ENCODE results near the gene HOXB13. TPM values are rescaled to one million over a fixed set of nuclear protein-coding genes. Genes with fewer than 3 reads are reported as not detected.
A peak's percentile ranks its signal among the peaks of the same experiment; 100 is the strongest.

HOXB13 gene
- total and polyA plus RNA-seq, 8 donors, result 0.15 to 0.29 TPM; not detected in 6

DNA sequence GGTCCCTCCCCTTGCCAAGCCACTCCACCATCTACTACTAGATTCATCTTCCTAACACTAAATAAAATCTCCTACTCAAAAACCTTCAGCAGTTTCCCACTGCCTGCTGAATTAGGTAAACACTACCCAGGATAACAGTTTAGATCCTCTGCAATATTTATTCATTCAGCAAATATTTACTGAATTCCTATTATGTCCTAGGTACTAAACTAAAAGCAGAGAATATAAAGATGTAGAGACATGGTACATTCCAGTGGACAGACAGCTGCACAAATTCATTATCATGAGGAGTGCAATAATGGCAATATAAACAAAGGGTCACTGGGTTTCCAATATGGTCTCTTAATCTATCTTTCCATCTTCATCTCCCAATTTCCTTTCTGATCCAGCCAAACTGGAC is 30.7 kb upstream of the HOXB13 start:
- TF ChIP-seq EP300 (IDR thresholded peaks at IDR 0.05) (no peak), POLR2AphosphoS5 (IDR thresholded peaks at IDR 0.05) (no peak), POLR2A (IDR thresholded peaks at IDR 0.05) (no peak)
- TF ChIP-seq, protein P1, sequence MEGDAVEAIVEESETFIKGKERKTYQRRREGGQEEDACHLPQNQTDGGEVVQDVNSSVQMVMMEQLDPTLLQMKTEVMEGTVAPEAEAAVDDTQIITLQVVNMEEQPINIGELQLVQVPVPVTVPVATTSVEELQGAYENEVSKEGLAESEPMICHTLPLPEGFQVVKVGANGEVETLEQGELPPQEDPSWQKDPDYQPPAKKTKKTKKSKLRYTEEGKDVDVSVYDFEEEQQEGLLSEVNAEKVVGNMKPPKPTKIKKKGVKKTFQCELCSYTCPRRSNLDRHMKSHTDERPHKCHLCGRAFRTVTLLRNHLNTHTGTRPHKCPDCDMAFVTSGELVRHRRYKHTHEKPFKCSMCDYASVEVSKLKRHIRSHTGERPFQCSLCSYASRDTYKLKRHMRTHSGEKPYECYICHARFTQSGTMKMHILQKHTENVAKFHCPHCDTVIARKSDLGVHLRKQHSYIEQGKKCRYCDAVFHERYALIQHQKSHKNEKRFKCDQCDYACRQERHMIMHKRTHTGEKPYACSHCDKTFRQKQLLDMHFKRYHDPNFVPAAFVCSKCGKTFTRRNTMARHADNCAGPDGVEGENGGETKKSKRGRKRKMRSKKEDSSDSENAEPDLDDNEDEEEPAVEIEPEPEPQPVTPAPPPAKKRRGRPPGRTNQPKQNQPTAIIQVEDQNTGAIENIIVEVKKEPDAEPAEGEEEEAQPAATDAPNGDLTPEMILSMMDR (IDR thresholded peaks at IDR 0.05), result no peak
- intact Hi-C loops (cut with DNase I; ENCODE audit: low total_unique reads), result no loop called here
- H3K27me3 ChIP-seq, result peaks cover 17 to 100% (median 29%) of the 10 kb centered on the region in 3 donors

DNA sequence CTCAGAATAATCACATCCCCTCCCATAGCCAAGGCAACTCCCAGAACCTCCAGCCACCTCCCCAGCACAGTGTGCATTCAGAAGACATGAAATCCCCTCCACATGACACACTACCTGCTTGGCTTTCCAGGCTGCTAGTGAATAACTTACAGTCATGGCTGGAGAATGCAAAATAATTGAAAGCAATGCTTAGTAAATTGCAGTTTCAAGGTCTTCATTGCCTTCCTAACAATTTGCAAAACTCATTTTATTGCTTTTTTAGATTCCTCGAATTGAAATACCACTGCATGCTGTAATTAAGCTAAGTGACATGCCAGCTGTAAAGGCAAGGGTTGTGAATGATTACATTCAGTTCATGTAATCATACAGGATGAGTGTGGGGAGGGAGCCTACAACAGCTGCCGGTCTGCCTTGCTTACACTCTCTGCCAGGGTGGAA is 29.0 kb upstream of the HOXB13 start:
- Histone ChIP-seq H3K4me1 (peaks cover 4 to 39% (median 18%) of the 10 kb centered on the region in 4 donors), H3K27me3 (peaks cover 33 to 100% (median 43%) of the 10 kb centered on the region in 3 donors), H3K27ac (peak overlapping the region in 1 of 5 donors; percentile 52), H3K36me3 (no peaks in the 10 kb centered on the region), H3K9me3 (no peaks in the 10 kb centered on the region), H3K4me3 (no peak overlapping the region)
- 17 to 48% (median 38%) methylated on average over 2 of the region's 2 CpGs for WGBS, 5 donors
- DNase-seq, result no peak
- intact Hi-C loops (cut with DNase I; ENCODE audit: low total_unique reads), result no loop called here
- TF ChIP-seq POLR2A (IDR thresholded peaks at IDR 0.05), result no peak
- TF ChIP-seq, protein P1 (IDR thresholded peaks at IDR 0.05), result no peak
- no peak for TF ChIP-seq POLR2AphosphoS5 (IDR thresholded peaks at IDR 0.05)
- TF ChIP-seq EP300 (IDR thresholded peaks at IDR 0.05), result no peak

More for the DNA sequence above, 30.7 kb upstream of the HOXB13 start:
- Histone ChIP-seq H3K4me1 (peaks cover 4 to 22% (median 14%) of the 10 kb centered on the region in 4 donors), H3K36me3 (no peaks in the 10 kb centered on the region), H3K27ac (no peak overlapping the region), H3K4me3 (no peak overlapping the region), H3K9me3 (no peaks in the 10 kb centered on the region)
- no peak for DNase-seq

DNA sequence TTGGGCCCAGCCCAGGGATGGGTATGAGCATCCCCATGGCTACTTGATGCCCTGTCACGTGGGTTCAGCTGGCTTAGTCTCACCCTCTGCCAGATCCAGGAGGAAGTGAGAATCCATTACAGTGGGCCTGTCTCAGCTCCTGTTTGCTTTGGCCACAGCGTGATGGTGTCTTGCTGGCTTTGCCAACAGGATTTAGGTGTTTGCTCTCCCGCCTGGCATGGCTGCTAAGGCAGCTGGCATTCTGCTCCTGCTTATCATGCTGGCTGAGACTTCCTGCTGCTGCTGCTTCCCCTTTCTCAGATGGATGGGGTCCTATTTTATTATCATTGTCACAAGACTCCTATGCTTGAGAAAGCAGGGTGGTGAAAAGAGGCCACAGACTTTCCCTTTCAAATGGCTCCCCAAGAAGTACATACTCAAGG is 28.3 kb upstream of the HOXB13 start:
- intact Hi-C loops (cut with DNase I; ENCODE audit: low total_unique reads), result no loop called here
- H3K27me3 ChIP-seq, result peaks cover 38 to 100% (median 50%) of the 10 kb centered on the region in 3 donors
- 14 to 29% (median 23%) methylated on average over 3 of the region's 3 CpGs for WGBS, 5 donors
- H3K4me1 ChIP-seq, result peaks cover 4 to 41% (median 20%) of the 10 kb centered on the region in 4 donors
- TF ChIP-seq, protein P1 (IDR thresholded peaks at IDR 0.05), result no peak
- TF ChIP-seq POLR2AphosphoS5 (IDR thresholded peaks at IDR 0.05) (no peak), POLR2A (IDR thresholded peaks at IDR 0.05) (no peak), EP300 (IDR thresholded peaks at IDR 0.05) (no peak)
- H3K27ac ChIP-seq, result peak overlapping the region in 1 of 5 donors; percentile 52
- no peak overlapping the region for H3K4me3 ChIP-seq
- H3K9me3 ChIP-seq, result no peaks in the 10 kb centered on the region
- peak in 1 of 2 donors; percentile 81 for DNase-seq
- no peaks in the 10 kb centered on the region for H3K36me3 ChIP-seq

- no peaks in the 10 kb centered on the region for H3K36me3 ChIP-seq
- intact Hi-C loops (cut with DNase I; ENCODE audit: low total_unique reads), result no loop called here
- no peak overlapping the region for H3K27ac ChIP-seq
- H3K9me3 ChIP-seq, result no peaks in the 10 kb centered on the region
- peaks cover 38 to 100% (median 60%) of the 10 kb centered on the region in 3 donors for H3K27me3 ChIP-seq
- WGBS, 5 donors, result 17 to 25% (median 23%) methylated on average over 8 of the region's 8 CpGs
- DNase-seq, result no peak
- no peak overlapping the region for H3K4me3 ChIP-seq
- TF ChIP-seq POLR2A (IDR thresholded peaks at IDR 0.05) (no peak), EP300 (IDR thresholded peaks at IDR 0.05) (no peak), POLR2AphosphoS5 (IDR thresholded peaks at IDR 0.05) (no peak)
- TF ChIP-seq, protein P1 (IDR thresholded peaks at IDR 0.05), result no peak
- H3K4me1 ChIP-seq, result peaks cover 4 to 41% (median 20%) of the 10 kb centered on the region in 4 donors
Observed at GRCh38 chr17:48755356-48755755, 26.8 kb upstream of the HOXB13 start.

Data from stomach (tissue), 9 donors.